Ovary (tissue), 9 donors: ENCODE data around the gene BRAF. TPM values are rescaled to one million over a fixed set of nuclear protein-coding genes. Genes with fewer than 3 reads are reported as not detected.

ENCODE experiments used
- DNase-seq, 5 donors: peaks; one replicate each; pipeline ENCODE4 v3.0.0-alpha.2; 2019 to 2020
- H3K27ac ChIP-seq, 2 donors: fragments of 200-600 bp; one replicate each; pipeline versions ENCODE4 v1.5.1 to v1.8.0; 2019 to 2022
- H3K27me3 ChIP-seq: fragments of 200-600 bp; one replicate; pipeline ENCODE4 v1.8.0; 2022
- H3K36me3 ChIP-seq: fragments of 200-600 bp; sonication (generic); one replicate; pipeline ENCODE4 v1.5.1; 2019
- H3K4me1 ChIP-seq: one replicate; pipeline ENCODE4 v1.8.1; 2013; ENCODE audit warnings: mild to moderate bottlenecking, moderate library complexity; ENCODE audit not compliant: insufficient read depth
- H3K4me3 ChIP-seq: fragments of 200-600 bp; sonication (generic); one replicate; pipeline ENCODE4 v1.5.1; 2017
- H3K9me3 ChIP-seq, 2 donors: fragments of 200-600 bp in 1 of 2; sonication (generic) in 1 of 2; one replicate each; pipeline versions ENCODE4 v1.5.1 to v1.8.1; 2013 to 2019; ENCODE audit warnings: mild to moderate bottlenecking in 1 of 2, moderate library complexity in 1 of 2
- EP300 ChIP-seq: sonication (generic); formaldehyde crosslinking; IDR thresholded peaks from one replicate; pipeline ENCODE4 v1.6.1; 2017; ENCODE audit warnings: antibody characterized with exemption
- POLR2A ChIP-seq: fragments of 450-650 bp; IDR thresholded peaks from one replicate; pipeline ENCODE4 v1.6.1; 2017; ENCODE audit warnings: antibody characterized with exemption, mild to moderate bottlenecking, moderate library complexity
- WGBS, 3 donors: extraction: QIAGEN DNeasy Blood & Tissue Kit in 1 of 3; methylation state at CpG; one replicate each; pipeline versions ENCODE4 v1.1.5 to v1.1.7; 2013 to 2017; 5-methylcytosine and 5-hydroxymethylcytosine counted together
- intact Hi-C, 4 donors: fragments of 100-400 bp; cut with DNase I; formaldehyde crosslinking; loops; one replicate each; pipeline versions ENCODE4 v1.11.0 to v1.15.1; 2022 to 2023
- polyA plus RNA-seq, 2 donors: library from polyadenylated mRNA; stranded (reverse); fragments of 200-250 nt in 1 of 2; fragments of 350-450 nt in 1 of 2; fragmentation: Illumina TruSeq in 1 of 2; extraction: RNeasy Lipid Tissue Mini Kit (QIAGEN cat#74804) in 1 of 2; gene quantifications; one replicate each; pipeline ENCODE4 v1.2.3, GENCODE V29; 2013 to 2014
- total RNA-seq, 7 donors: library from RNA; depleted of rRNA in 2 of 7; stranded (reverse); fragments of >200 nt in 2 of 7; fragmentation: NEBNext Ultra II Directional in 3 of 7; extraction: Animal tissue kit (Norgen Biotek cat#: 25700) in 3 of 7; gene quantifications; one replicate each; pipeline versions ENCODE4 v1.1.0 to v1.2.4, GENCODE V29; 2016 to 2023
- TF ChIP-seq, protein P1 (sequence below), 3 donors: fragments of 450-650 bp in 2 of 3; fragments of 200-600 bp in 1 of 3; IDR thresholded peaks; one replicate each; pipeline versions ENCODE4 v1.5.1 to v1.8.0; 2016 to 2022; ENCODE audit warnings: antibody characterized with exemption in 3 of 3, mild to moderate bottlenecking in 1 of 3
- donor health status: DM: no; HTN: no; CAD: no; lungs with moderate emphysema.
- donor health status: DM: no; HTN: no; CAD: no.
- donor health status: Bipolar disorder and iron deficiency.
- donor health status: DM: yes; HTN: yes; CAD: no.
- donor health status: DM: no; HTN: no; CAD: no.
- donor health status: DM: yes; HTN: yes; CAD: no.

Gene BRAF
- total and polyA plus RNA-seq, 9 donors: 8.3 to 52.0 (median 41.2) TPM

DNA sequence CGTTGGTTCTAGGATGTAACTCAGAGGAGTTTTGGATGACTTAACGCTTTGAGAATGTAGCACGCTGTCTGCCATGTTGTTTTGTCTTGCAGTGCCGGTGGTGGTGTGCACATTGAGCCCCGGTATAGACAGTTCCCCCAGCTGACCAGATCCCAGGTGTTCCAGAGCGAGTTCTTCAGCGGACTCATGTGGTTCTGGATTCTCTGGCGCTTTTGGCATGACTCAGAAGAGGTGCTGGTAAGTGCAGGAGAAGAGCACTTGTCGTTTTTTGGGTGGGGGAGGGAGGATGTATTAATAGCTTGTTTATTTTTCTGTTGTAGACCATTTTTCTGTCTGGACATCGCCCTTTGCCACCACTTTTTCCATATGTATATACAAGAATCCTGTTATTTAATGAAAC lies 222.0 kb downstream of the BRAF start:
- Histone ChIP-seq H3K4me1 (peaks cover 2% of the 10 kb centered on the region), H3K27ac (no peak overlapping the region), H3K4me3 (no peak overlapping the region), H3K36me3 (no peaks in the 10 kb centered on the region), H3K9me3 (no peaks in the 10 kb centered on the region), H3K27me3 (no peaks in the 10 kb centered on the region)
- TF ChIP-seq, protein P1, sequence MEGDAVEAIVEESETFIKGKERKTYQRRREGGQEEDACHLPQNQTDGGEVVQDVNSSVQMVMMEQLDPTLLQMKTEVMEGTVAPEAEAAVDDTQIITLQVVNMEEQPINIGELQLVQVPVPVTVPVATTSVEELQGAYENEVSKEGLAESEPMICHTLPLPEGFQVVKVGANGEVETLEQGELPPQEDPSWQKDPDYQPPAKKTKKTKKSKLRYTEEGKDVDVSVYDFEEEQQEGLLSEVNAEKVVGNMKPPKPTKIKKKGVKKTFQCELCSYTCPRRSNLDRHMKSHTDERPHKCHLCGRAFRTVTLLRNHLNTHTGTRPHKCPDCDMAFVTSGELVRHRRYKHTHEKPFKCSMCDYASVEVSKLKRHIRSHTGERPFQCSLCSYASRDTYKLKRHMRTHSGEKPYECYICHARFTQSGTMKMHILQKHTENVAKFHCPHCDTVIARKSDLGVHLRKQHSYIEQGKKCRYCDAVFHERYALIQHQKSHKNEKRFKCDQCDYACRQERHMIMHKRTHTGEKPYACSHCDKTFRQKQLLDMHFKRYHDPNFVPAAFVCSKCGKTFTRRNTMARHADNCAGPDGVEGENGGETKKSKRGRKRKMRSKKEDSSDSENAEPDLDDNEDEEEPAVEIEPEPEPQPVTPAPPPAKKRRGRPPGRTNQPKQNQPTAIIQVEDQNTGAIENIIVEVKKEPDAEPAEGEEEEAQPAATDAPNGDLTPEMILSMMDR (IDR thresholded peaks at IDR 0.05): no peak
- intact Hi-C loops: no loop called here
- no peak for DNase-seq
- 86 to 88% (median 88%) methylated on average over 10 of the region's 10 CpGs for WGBS, 3 donors

DNA sequence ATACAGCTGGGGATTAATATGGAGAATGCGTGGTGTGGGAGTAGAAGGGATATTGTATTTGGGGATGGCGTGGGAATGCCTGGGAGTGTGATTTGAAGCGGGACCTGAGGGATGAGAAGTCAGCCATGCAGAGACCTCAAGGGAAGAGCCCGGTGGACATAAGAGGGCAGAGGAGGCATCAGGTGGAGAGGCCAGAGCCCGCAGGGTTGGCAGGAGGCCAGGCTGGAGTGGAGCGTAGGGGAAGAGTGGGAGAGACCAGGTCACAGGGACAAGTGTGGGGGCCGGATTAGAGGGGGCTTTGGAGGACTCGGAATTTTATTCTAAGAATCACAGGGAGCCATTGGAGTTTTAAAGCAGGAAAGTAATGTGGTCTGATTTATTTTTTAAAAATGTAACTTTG lies 226.3 kb downstream of the BRAF start:
- Histone ChIP-seq H3K27me3 (no peaks in the 10 kb centered on the region), H3K9me3 (no peaks in the 10 kb centered on the region), H3K4me3 (no peak overlapping the region), H3K36me3 (no peaks in the 10 kb centered on the region), H3K4me1 (peaks cover 12% of the 10 kb centered on the region), H3K27ac (no peak overlapping the region)
- intact Hi-C loops: loop anchor here in 1 of 4 donors (5.0 kb wide), 1 partner anchor 314 kb away; the partner anchor contains the start of gene MRPS33
- DNase-seq: peak in 2 of 5 donors; percentile 48 to 54
- TF ChIP-seq, protein P1 (IDR thresholded peaks at IDR 0.05): no peak
- WGBS, 3 donors: 59 to 69% (median 62%) methylated on average over 8 of the region's 8 CpGs

DNA sequence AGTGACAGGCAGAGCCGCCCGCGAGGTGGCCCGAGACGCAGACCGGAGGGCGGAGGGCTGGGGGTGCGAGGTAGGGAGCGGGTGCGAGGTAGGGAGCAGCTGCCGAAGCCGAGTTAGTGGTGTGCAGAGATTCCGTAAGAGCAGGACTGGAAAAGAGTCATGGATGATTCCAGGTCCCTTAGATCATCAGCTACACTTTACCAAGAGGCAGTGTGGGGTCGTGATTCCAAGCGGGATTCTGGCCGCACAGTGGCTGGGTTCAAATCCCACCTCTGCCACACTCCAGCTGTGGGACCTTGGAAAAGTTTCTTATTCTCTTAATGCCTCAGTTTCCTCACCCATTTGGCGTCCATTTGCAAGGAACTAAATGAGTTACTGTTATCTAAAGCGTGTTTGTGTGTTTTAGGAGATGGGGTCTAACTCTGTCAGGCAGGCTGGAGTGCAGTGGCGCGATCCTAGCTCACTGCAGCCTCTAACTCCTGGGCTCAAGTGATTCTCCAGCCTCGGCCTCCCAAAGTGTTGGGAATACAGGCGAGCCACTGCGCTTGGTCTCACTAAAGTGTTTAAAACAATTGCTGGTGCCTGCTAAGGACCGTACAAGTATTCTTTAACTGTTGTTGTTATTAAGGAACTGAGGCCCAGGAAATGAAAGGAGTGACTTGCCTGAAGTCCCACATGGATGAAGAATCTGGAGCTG lies 227.1 kb downstream of the BRAF start:
- Histone ChIP-seq H3K36me3 (no peaks in the 10 kb centered on the region), H3K4me3 (peak overlapping the region; percentile 89), H3K9me3 (no peaks in the 10 kb centered on the region), H3K27ac (peak overlapping the region; percentile 77 to 91), H3K4me1 (peaks cover 12% of the 10 kb centered on the region), H3K27me3 (no peaks in the 10 kb centered on the region)
- DNase-seq: no peak
- 22 to 24% (median 23%) methylated on average over 24 of the region's 24 CpGs for WGBS, 3 donors
- intact Hi-C loops: loop anchor here in 1 of 4 donors (5.0 kb wide), 1 partner anchor 315 kb away; the partner anchor contains the start of gene MRPS33
- TF ChIP-seq EP300 (no peak), POLR2A (no peak)
- TF ChIP-seq, protein P1 (IDR thresholded peaks at IDR 0.05): no peak

DNA sequence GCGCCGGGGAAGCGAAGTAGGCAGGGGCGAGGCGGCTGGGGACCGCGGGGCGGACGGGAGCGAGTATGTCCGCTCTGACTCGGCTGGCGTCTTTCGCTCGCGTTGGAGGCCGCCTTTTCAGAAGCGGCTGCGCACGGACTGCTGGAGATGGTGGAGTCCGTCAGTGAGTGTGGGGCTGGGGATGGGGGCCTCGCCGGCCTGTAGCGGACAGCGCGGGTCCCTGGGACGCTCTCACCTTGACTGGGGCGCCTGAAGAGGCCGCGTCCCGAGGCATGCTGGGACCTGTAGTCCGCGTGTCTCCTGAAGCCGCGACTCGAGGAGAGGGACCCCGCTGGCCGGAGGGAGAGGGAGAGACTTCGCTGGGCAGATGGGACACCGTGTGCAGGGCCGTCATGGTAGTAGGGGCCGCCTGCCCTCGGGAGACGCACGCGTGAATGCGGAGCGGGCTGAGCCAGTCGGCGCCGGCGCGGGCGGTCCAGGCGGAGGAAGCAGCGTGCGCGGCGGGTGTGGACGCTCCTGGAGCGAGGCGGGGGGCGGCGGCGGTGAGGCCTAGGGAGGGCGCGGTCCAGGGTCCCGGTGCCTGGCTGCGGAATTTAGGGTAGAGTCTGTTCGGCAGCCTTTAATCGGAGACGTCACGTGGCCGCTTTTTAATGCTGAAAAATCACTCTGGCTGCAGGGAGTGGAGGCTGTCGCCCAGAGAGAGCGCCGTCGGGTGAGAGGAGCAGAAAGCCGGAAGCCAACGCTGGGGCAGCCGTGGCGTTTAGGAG lies 227.9 kb downstream of the BRAF start, which contains the start of gene NDUFB2:
NDUFB2 (plus strand) TSS at position 29 of the 767 bp plus-strand sequence; CDS start at position 66, 37 bp downstream.
- intact Hi-C loops: loop anchor here in 1 of 4 donors (5.0 kb wide), 1 partner anchor 315 kb away; the partner anchor contains the start of gene MRPS33
- Histone ChIP-seq H3K4me3 (peak within 1 kb of the TSS; percentile 89), H3K27me3 (no peaks in the 10 kb centered on the region), H3K27ac (peak within 1 kb of the TSS; percentile 77 to 91), H3K9me3 (no peaks in the 10 kb centered on the region), H3K36me3 (no peaks in the 10 kb centered on the region), H3K4me1 (peaks cover 12% of the 10 kb centered on the region)
- 0 to 1% (median 0%) methylated on average over 56 to 82 of the region's 82 CpGs for WGBS, 3 donors
- no peak for TF ChIP-seq EP300
- TF ChIP-seq, protein P1 (IDR thresholded peaks at IDR 0.05): peak in 2 of 3 donors; percentile 11 to 29
- TF ChIP-seq POLR2A: peak; percentile 94
- peak in 2 of 5 donors; percentile 81 for DNase-seq
